NCI-H226 (cell line): ENCODE measurements around the gene FBXO41.

Experiments used
- DNase-seq: peaks from one replicate; pipeline ENCODE4 v3.0.0-alpha.2; 2015

The FBXO41 gene

DNA sequence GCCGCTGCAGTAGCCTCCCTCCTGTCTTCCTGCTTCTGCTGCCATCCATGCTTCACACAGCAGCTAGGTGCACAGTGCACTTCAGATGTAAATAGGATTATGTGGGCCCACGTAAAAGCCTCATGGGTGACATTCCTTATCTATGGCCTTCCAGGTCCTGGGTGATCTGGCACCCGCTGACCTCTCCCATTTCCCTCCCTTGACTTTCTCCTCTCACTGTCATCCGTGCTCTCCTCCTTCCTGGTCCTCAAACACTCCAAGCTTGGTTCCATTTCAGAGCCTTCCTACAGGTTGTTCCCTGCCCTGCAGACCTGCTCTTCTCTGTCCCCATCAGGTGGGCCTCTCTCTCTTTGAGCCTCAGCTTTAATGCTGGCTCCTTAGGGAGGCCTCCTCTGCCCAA lies 74.3 kb downstream of the FBXO41 start:
- no peak for DNase-seq

DNA sequence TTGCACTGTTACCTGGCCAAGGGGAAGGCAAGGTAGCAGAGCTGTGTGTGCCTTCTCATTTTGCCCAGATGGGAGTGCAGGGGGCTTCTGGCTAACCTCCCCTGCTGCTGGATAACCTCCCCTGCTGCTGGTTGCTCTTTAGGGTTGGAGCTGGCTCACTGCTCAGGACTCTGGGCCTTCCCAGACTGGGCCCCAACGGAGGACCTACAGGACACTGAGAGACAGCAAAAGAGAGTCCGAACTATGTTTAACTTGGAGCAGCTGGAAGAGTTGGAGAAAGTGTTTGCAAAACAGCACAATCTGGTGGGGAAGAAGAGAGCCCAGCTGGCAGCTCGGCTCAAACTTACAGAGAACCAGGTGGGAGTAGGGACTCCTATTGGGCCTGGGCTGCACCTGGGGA lies 76.0 kb downstream of the FBXO41 start:
- no peak for DNase-seq

DNA sequence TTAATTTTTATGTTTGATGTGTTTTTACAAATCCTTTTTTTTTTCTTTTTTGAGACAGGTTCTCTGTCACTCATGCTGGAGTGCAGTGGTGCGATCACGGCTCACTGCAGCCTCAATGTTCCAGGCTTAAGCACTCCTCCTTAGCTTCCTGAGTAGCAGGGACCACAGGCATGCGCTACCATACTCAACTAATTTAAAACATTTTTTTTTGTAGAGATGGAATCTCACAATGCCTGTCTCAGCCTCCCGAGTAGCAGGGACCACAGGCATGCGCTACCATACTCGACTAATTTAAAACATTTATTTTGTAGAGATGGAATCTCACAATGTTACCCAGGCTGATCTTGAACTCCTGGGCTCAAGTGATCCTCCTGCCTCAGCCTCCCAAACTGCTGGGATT lies 78.7 kb downstream of the FBXO41 start:
- DNase-seq, result no peak
